Measurements from ENCODE around the gene BAHCC1. TPM values are rescaled to one million over a fixed set of nuclear protein-coding genes. Genes with fewer than 3 reads are reported as not detected.
A peak's percentile ranks its signal among the peaks of the same experiment; 100 is the strongest.

BAHCC1 gene
- total and polyA plus RNA-seq, 2 of the 8 experiments (the other 6 are each of a cell fraction or from before 2014, with no cell fraction given), result 0.26 to 0.58 TPM

- WGBS, 2 experiments (ENCODE audit: extremely low coverage in 1 of 2, insufficient coverage in 1 of 2, insufficient read length in 1 of 2, insufficient replicate concordance in 2 of 2, low coverage in 1 of 2, low lambda C conversion rate in 2 of 2, missing lambda C conversion rate in 1 of 2), result 44% methylated on average over 12 of the region's 13 CpGs; no CpG with 5 or more reads in 1 of the 2 experiments
- H3K9me3 ChIP-seq (ENCODE audit: insufficient read depth in 2 of 2, low read depth in 1 of 2, low read length in 1 of 2), result no peaks in the 10 kb centered on the region
- H3K4me3 ChIP-seq (ENCODE audit: extremely low read depth in 1 of 4, insufficient read depth in 2 of 4, low read depth in 3 of 4, low read length in 4 of 4), result no peak overlapping the region
- no peak overlapping the region for H3K23ac ChIP-seq (ENCODE audit: insufficient read length)
- no peaks in the 10 kb centered on the region for H3K79me2 ChIP-seq (ENCODE audit: control insufficient read depth in 1 of 2, insufficient read depth in 2 of 2, low read length in 2 of 2)
- no peaks in the 10 kb centered on the region for H3K79me1 ChIP-seq (ENCODE audit: low read depth, low read length)
- no peak overlapping the region for H2BK15ac ChIP-seq (ENCODE audit: low read length)
- TF ChIP-seq RNF2 (IDR thresholded peaks at IDR 0.05; ENCODE audit: borderline replicate concordance, low read depth, low read length, missing control alignments, poor library complexity, severe bottlenecking) (peak; percentile 78), YY1 (IDR thresholded peaks at IDR 0.05; ENCODE audit: low read depth, low read length) (no peak), EZH2 (IDR thresholded peaks at IDR 0.05; ENCODE audit: low read depth, low read length, severe bottlenecking) (no peak), CEBPB (IDR thresholded peaks at IDR 0.05; ENCODE audit: low read depth, low read length) (no peak)
- DNase-seq (ENCODE audit: low read depth in 1 of 2, low spot score in 2 of 2), result peak in 1 of 2 experiments; percentile 57
- no peak overlapping the region for H3K4ac ChIP-seq (replicated peaks; ENCODE audit: insufficient read length, low read depth, low read length)
- H3K18ac ChIP-seq (ENCODE audit: extremely low read depth, low read length), result no peak overlapping the region
- H4K5ac ChIP-seq (ENCODE audit: insufficient read length, low read depth, low read length), result no peak overlapping the region
- H4K91ac ChIP-seq (replicated peaks; ENCODE audit: insufficient read length, low read length), result no peak overlapping the region
- H2BK20ac ChIP-seq (ENCODE audit: low read length), result no peak overlapping the region
- H3K27me3 ChIP-seq (replicated peaks in 1 of 4; ENCODE audit: control insufficient read depth in 3 of 4, extremely low read depth in 1 of 4, insufficient read depth in 3 of 4, low read length in 3 of 4), result peaks cover 57 to 77% (median 74%) of the 10 kb centered on the region in 4 experiments
- peaks cover 18 to 24% of the 10 kb centered on the region in 2 experiments for H4K20me1 ChIP-seq (replicated peaks in 1 of 2; ENCODE audit: control insufficient read depth in 1 of 2, insufficient read depth in 2 of 2, low read length in 2 of 2)
- no peak overlapping the region for H3K9ac ChIP-seq (replicated peaks in 1 of 4; ENCODE audit: extremely low read depth in 1 of 4, low read depth in 3 of 4, low read length in 3 of 4)
- H2AK5ac ChIP-seq (ENCODE audit: low read depth, low read length), result no peak overlapping the region
- peaks cover 2 to 47% (median 32%) of the 10 kb centered on the region in 4 experiments for H3K4me1 ChIP-seq (replicated peaks in 1 of 4; ENCODE audit: control insufficient read depth in 3 of 4, insufficient read depth in 4 of 4, low read length in 3 of 4)
- H2BK120ac ChIP-seq (replicated peaks; ENCODE audit: low read depth, low read length), result no peak overlapping the region
- H4K8ac ChIP-seq (ENCODE audit: extremely low read depth, insufficient read depth, low read length), result no peak overlapping the region
- ChIA-PET CTCF (ENCODE audit: partially characterized antibody) (interaction anchor here (0.7 to 3.0 kb wide), 6 partner anchors 11 to 444 kb away, joined by 3 to 11 read pairs (median 6); no protein-coding TSS in a partner anchor), POLR2A (ENCODE audit: partially characterized antibody) (interaction anchor here (1.0 to 4.5 kb wide), 2 partner anchors 8 to 11 kb away, joined by 4 to 18 read pairs; no protein-coding TSS in a partner anchor)
- H2BK12ac ChIP-seq (ENCODE audit: low read depth, low read length), result no peak overlapping the region
- H3K23me2 ChIP-seq (ENCODE audit: low read depth, low read length), result peaks cover 21% of the 10 kb centered on the region
- no peak for FAIRE-seq
- no peak overlapping the region for H2AFZ ChIP-seq (ENCODE audit: low read length)
- H3K14ac ChIP-seq (ENCODE audit: insufficient read length), result no peak overlapping the region
- no peak overlapping the region for H3K56ac ChIP-seq (replicated peaks; ENCODE audit: insufficient read length, low read depth, low read length)
- no peaks in the 10 kb centered on the region; a peak in 1 of 8 replicates for H3K36me3 ChIP-seq (ENCODE audit: control insufficient read depth in 2 of 4, insufficient read depth in 4 of 4, low read length in 3 of 4)
- H3K4me2 ChIP-seq (ENCODE audit: insufficient read depth in 1 of 2, low read depth in 2 of 2, low read length in 2 of 2), result no peak overlapping the region; a peak in 1 of 4 replicates
- no peak overlapping the region for H3K27ac ChIP-seq (ENCODE audit: low read depth, low read length)
- H2BK5ac ChIP-seq (ENCODE audit: low read depth, low read length), result no peak overlapping the region
Measured at GRCh38 chr17:81390873-81391255, 4.4 kb upstream of the BAHCC1 start.

All from H1 (cell line).